Hepatocyte (in vitro differentiated cells): ENCODE results near the gene PPP1CA. TPM values are rescaled to one million over a fixed set of nuclear protein-coding genes. Genes with fewer than 3 reads are reported as not detected.

ENCODE experiments used
- DNase-seq: peaks from one replicate; pipeline ENCODE4 v3.0.0-alpha.2; 2016; ENCODE audit warnings: low spot score
- H2AFZ ChIP-seq: fragments of 200-600 bp; sonication (generic); 2 replicates; pipeline ENCODE4 v1.6.0; 2016; ENCODE audit warnings: antibody characterized with exemption, mild to moderate bottlenecking
- H3K27ac ChIP-seq: fragments of 200-600 bp; sonication (generic); 2 replicates; pipeline ENCODE4 v1.5.1; 2016; ENCODE audit warnings: mild to moderate bottlenecking
- H3K27me3 ChIP-seq: fragments of 200-600 bp; sonication (generic); 2 replicates; pipeline ENCODE4 v1.6.1; 2016
- H3K36me3 ChIP-seq: fragments of 200-600 bp; sonication (generic); replicated peaks from 2 replicates; pipeline ENCODE4 v1.5.1; 2016; ENCODE audit warnings: low read depth; ENCODE audit not compliant: insufficient read depth
- H3K4me1 ChIP-seq: fragments of 200-600 bp; sonication (generic); 2 replicates; pipeline ENCODE4 v1.5.1; 2016; ENCODE audit warnings: mild to moderate bottlenecking, moderate library complexity; ENCODE audit not compliant: insufficient read depth
- H3K4me2 ChIP-seq: fragments of 200-600 bp; sonication (generic); 2 replicates; pipeline ENCODE4 v1.6.0; 2016
- H3K4me3 ChIP-seq: fragments of 200-600 bp; sonication (generic); 2 replicates; pipeline ENCODE4 v1.5.1; 2016; ENCODE audit warnings: mild to moderate bottlenecking
- H3K79me2 ChIP-seq: fragments of 200-600 bp; sonication (generic); 2 replicates; pipeline ENCODE4 v1.6.0; 2017; ENCODE audit warnings: mild to moderate bottlenecking
- H3K9me2 ChIP-seq: fragments of 200-600 bp; sonication (generic); replicated peaks from 2 replicates; pipeline ENCODE4 v1.6.0; 2017; ENCODE audit warnings: mild to moderate bottlenecking; ENCODE audit not compliant: insufficient read depth
- H3K9me3 ChIP-seq: fragments of 200-600 bp; sonication (generic); 2 replicates; pipeline ENCODE4 v1.5.1; 2016; ENCODE audit warnings: low read depth, mild to moderate bottlenecking
- H4K20me1 ChIP-seq: fragments of 200-600 bp; sonication (generic); 2 replicates; pipeline ENCODE4 v1.6.0; 2016; ENCODE audit warnings: mild to moderate bottlenecking; ENCODE audit not compliant: insufficient read depth, poor library complexity, severe bottlenecking
- EZH2 ChIP-seq: fragments of 200-600 bp; sonication (generic); IDR thresholded peaks from 2 replicates; pipeline ENCODE4 v1.6.1; 2016; ENCODE audit warnings: antibody characterized with exemption, mild to moderate bottlenecking, borderline replicate concordance
- EZH2phosphoT487 ChIP-seq: fragments of 200-600 bp; sonication (generic); IDR thresholded peaks from one replicate; pipeline ENCODE4 v1.6.1; 2018; ENCODE audit warnings: antibody characterized with exemption, mild to moderate bottlenecking, low read depth, moderate library complexity; ENCODE audit not compliant: unreplicated experiment, severe bottlenecking
- WGBS: methylation state at CpG from one replicate; pipeline ENCODE4 v1.1.6; 2016; ENCODE audit warnings: low lambda C conversion rate; ENCODE audit errors: missing lambda C conversion rate; 5-methylcytosine and 5-hydroxymethylcytosine counted together
- polyA plus RNA-seq: library from polyadenylated mRNA; unstranded; fragments of >200 nt; fragmentation: Nextera tagmentation; extraction: Ambion mirVana; gene quantifications from 2 replicates; pipeline ENCODE4 v1.2.1, GENCODE V29; 2016
- total RNA-seq: library from RNA; depleted of rRNA; stranded (reverse); fragments of >200 nt; gene quantifications from 2 replicates; pipeline ENCODE4 v1.2.3, GENCODE V29; 2014
- TF ChIP-seq, protein P1 (sequence below): fragments of 200-600 bp; sonication (generic); IDR thresholded peaks from 2 replicates; pipeline ENCODE4 v1.5.1; 2016; ENCODE audit warnings: antibody characterized with exemption, mild to moderate bottlenecking; ENCODE audit not compliant: poor library complexity

PPP1CA gene
- total and polyA plus RNA-seq, 2 experiments from 2014 or later = 146 to 242 TPM

DNA sequence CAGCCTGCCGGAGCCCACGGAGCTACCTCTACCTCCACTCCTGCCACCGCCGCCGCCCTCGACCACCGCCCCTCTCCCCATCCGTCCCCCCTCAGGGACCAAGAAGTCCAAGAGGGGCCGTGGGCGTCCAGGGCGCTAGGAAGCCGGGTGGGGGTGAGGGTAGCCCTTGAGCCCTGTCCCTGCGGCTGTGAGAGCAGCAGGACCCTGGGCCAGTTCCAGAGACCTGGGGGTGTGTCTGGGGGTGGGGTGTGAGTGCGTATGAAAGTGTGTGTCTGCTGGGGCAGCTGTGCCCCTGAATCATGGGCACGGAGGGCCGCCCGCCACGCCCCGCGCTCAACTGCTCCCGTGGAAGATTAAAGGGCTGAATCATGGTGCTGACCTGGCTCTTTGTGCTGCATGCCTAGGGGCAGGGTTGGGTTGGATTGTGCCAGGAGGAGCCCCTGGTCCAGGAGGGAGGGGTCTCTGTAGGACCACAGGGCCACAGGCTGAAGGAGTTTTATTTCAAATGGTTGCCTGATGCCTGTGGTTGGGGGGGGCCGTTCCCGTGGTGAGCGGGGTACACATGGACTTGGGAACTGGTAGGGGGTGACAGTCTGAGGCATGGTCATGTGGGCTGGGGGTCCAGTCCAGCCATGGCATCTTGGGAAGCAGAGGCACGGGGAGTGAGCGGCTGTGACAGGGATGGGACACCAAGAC, 33.5 kb upstream of the PPP1CA start:
- Histone ChIP-seq H3K4me3 (no peak overlapping the region), H3K9me2 (no peaks in the 10 kb centered on the region), H3K27me3 (no peaks in the 10 kb centered on the region), H3K4me1 (no peaks in the 10 kb centered on the region), H3K79me2 (peaks cover 6% of the 10 kb centered on the region), H3K36me3 (no peaks in the 10 kb centered on the region), H3K4me2 (no peak overlapping the region), H4K20me1 (no peaks in the 10 kb centered on the region), H2AFZ (no peak overlapping the region), H3K27ac (no peak overlapping the region), H3K9me3 (no peaks in the 10 kb centered on the region)
- WGBS = 89% methylated on average over 19 of the region's 26 CpGs
- TF ChIP-seq, protein P1, sequence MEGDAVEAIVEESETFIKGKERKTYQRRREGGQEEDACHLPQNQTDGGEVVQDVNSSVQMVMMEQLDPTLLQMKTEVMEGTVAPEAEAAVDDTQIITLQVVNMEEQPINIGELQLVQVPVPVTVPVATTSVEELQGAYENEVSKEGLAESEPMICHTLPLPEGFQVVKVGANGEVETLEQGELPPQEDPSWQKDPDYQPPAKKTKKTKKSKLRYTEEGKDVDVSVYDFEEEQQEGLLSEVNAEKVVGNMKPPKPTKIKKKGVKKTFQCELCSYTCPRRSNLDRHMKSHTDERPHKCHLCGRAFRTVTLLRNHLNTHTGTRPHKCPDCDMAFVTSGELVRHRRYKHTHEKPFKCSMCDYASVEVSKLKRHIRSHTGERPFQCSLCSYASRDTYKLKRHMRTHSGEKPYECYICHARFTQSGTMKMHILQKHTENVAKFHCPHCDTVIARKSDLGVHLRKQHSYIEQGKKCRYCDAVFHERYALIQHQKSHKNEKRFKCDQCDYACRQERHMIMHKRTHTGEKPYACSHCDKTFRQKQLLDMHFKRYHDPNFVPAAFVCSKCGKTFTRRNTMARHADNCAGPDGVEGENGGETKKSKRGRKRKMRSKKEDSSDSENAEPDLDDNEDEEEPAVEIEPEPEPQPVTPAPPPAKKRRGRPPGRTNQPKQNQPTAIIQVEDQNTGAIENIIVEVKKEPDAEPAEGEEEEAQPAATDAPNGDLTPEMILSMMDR = no peak
- TF ChIP-seq EZH2 = no peak
- TF ChIP-seq EZH2phosphoT487 = no peak
- no peak for DNase-seq

DNA sequence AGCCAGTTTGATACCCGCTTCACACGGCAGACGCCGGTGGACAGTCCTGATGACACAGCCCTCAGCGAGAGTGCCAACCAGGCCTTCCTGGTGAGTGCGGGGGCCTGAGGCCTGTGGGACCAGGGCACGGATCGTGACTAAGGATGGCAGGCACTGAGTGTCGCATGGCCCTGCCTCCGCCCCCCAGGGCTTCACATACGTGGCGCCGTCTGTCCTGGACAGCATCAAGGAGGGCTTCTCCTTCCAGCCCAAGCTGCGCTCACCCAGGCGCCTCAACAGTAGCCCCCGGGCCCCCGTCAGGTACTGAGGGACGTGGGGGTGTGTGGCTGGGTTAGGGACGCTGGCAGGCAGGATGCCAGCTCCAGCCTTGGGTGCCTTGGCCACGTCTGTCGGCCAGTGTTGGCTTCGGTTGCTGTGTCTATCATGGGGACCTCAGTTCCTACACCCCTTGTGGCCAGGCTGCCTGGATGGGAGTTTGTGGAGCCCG, 32.8 kb upstream of the PPP1CA start:
- Histone ChIP-seq H2AFZ (no peak overlapping the region), H3K79me2 (peaks cover 13% of the 10 kb centered on the region), H3K27me3 (no peaks in the 10 kb centered on the region), H3K36me3 (no peaks in the 10 kb centered on the region), H4K20me1 (no peaks in the 10 kb centered on the region), H3K4me3 (no peak overlapping the region), H3K27ac (no peak overlapping the region), H3K9me2 (no peaks in the 10 kb centered on the region), H3K9me3 (no peaks in the 10 kb centered on the region), H3K4me1 (peaks cover 4% of the 10 kb centered on the region), H3K4me2 (no peak overlapping the region)
- DNase-seq = no peak
- TF ChIP-seq, protein P1 = no peak
- no peak for TF ChIP-seq EZH2
- TF ChIP-seq EZH2phosphoT487 = no peak
- WGBS = 93% methylated on average over 23 of the region's 23 CpGs

DNA sequence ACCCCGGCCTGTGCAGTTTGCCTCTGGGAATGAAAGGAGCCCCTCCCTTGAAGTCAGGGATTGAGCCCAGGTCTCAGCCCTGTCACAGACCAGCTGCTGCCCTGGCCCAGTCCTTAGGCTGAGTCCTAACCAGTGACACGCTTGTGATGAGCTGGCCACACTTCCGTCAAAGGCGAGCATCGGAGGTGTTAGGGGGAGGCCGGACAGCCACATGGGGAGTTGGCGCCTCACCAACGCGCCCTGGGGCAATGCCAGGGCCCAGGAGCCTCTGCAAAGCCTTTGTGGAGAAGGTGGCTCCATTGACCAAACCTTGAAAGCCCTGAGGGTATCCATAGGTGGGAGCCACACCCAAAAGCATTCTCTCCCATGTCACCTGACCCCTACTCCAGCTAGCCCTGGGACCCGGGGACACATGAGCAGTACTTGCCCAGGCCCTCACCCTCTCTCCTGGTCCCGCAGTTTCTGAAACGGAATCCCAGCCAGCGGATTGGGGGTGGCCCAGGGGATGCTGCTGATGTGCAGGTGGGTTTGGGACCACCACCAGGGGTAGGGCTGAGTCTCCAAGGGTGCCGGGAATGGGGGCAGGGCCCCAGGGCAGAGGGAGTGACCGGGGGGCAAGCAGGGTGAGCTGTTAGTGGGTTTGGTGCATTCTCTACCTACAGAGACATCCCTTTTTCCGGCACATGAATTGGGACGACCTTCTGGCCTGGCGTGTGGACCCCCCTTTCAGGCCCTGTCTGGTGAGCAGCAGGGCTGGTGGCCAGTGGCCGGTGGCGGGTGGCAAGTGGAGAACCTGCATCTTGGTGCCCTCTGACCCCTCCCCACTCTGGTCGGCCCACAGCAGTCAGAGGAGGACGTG, 32.1 kb upstream of the PPP1CA start:
- H4K20me1 ChIP-seq = no peaks in the 10 kb centered on the region
- H3K27me3 ChIP-seq = no peaks in the 10 kb centered on the region
- H3K4me3 ChIP-seq = no peak overlapping the region
- DNase-seq = no peak
- peaks cover 7% of the 10 kb centered on the region for H3K4me1 ChIP-seq
- no peak overlapping the region for H3K27ac ChIP-seq
- H3K36me3 ChIP-seq = no peaks in the 10 kb centered on the region
- no peak overlapping the region for H2AFZ ChIP-seq
- TF ChIP-seq EZH2phosphoT487 = no peak
- TF ChIP-seq, protein P1 = no peak
- TF ChIP-seq EZH2 = no peak
- no peaks in the 10 kb centered on the region for H3K9me2 ChIP-seq
- WGBS = 92% methylated on average over 22 of the region's 22 CpGs
- no peaks in the 10 kb centered on the region for H3K9me3 ChIP-seq
- peaks cover 20% of the 10 kb centered on the region for H3K79me2 ChIP-seq
- H3K4me2 ChIP-seq = no peak overlapping the region
